OCI-LY1 (cell line): ENCODE results near the gene LPAR1.

Experiments used
- CTCF ChIP-seq: fragments of 200-600 bp; sonication (generic), shearing (Covaris generic); IDR thresholded peaks from 2 replicates; pipeline ENCODE4 v1.5.1; 2017; ENCODE audit warnings: mild to moderate bottlenecking, antibody characterized with exemption, low read length, moderate library complexity, mixed read lengths
- EZH2 ChIP-seq: fragments of 200-600 bp; sonication (generic), shearing (Covaris generic); IDR thresholded peaks from 2 replicates; pipeline ENCODE4 v1.8.0; 2017; ENCODE audit warnings: borderline replicate concordance, mixed run types, mild to moderate bottlenecking, antibody characterized with exemption, low read length, moderate library complexity, mixed read lengths

- no peak for TF ChIP-seq CTCF
- no peak for TF ChIP-seq EZH2
Measured at GRCh38 chr9:111056538-111056937, 18.3 kb upstream of the LPAR1 start.
